Right lobe of liver (tissue), 6 donors: Measurements from ENCODE around the gene EPHB1. TPM values are rescaled to one million over a fixed set of nuclear protein-coding genes. Genes with fewer than 3 reads are reported as not detected.

Source experiments
- ATAC-seq, 4 donors: fragments of 200-7000 bp; cut with Tn5 transposase; one replicate each; pipeline ENCODE4 v1.9.1; 2020; ENCODE audit warnings: mild to moderate bottlenecking in 4 of 4, moderate library complexity in 4 of 4
- DNase-seq, 3 donors: peaks; one replicate each; pipeline ENCODE4 v3.0.0-alpha.2; 2020
- H3K27ac ChIP-seq, 3 donors: fragments of 200-600 bp; one replicate each; pipeline ENCODE4 v1.8.0; 2022
- H3K27me3 ChIP-seq, 2 donors: fragments of 200-600 bp; one replicate each; pipeline ENCODE4 v1.8.0; 2022
- H3K36me3 ChIP-seq, 4 donors: fragments of 200-600 bp; sonication (generic) in 1 of 4; one replicate each; pipeline versions ENCODE4 v1.5.1 to v1.8.0; 2017 to 2022; ENCODE audit warnings: control low read depth in 1 of 4
- H3K4me1 ChIP-seq, 4 donors: fragments of 200-600 bp; sonication (generic) in 1 of 4; one replicate each; pipeline versions ENCODE4 v1.5.1 to v1.8.0; 2017 to 2022; ENCODE audit warnings: control low read depth in 1 of 4
- H3K4me3 ChIP-seq, 3 donors: fragments of 200-600 bp; one replicate each; pipeline ENCODE4 v1.8.0; 2022
- H3K9me3 ChIP-seq, 4 donors: fragments of 200-600 bp; sonication (generic) in 1 of 4; one replicate each; pipeline versions ENCODE4 v1.5.1 to v1.8.0; 2017 to 2022; ENCODE audit warnings: control low read depth in 1 of 4
- POLR2A ChIP-seq: fragments of 450-650 bp; IDR thresholded peaks from one replicate; pipeline ENCODE4 v1.6.1; 2017; ENCODE audit warnings: antibody characterized with exemption, mild to moderate bottlenecking
- WGBS: methylation state at CpG from one replicate; pipeline ENCODE4 v1.1.6; 2018; ENCODE audit warnings: low coverage, low lambda C conversion rate; ENCODE audit not compliant: insufficient coverage; ENCODE audit errors: missing lambda C conversion rate; 5-methylcytosine and 5-hydroxymethylcytosine counted together
- intact Hi-C, 2 donors: fragments of 100-400 bp; cut with DNase I; formaldehyde crosslinking; loops; one replicate each; pipeline versions ENCODE4 v1.11.2 to v1.14.1; 2022
- total RNA-seq, 6 experiments: library from RNA; depleted of rRNA in 2 of 6; stranded (reverse); fragments of >200 nt in 2 of 6; fragmentation: NEBNext Ultra II Directional in 3 of 6; extraction: Animal tissue kit (Norgen Biotek cat#: 25700) in 3 of 6; gene quantifications; one replicate each; pipeline versions ENCODE4 v1.1.0 to v1.2.4, GENCODE V29; 2016 to 2023
- TF ChIP-seq, protein P1 (sequence below), 4 donors: fragments of 200-600 bp in 3 of 4; fragments of 450-650 bp in 1 of 4; IDR thresholded peaks; one replicate each; pipeline versions ENCODE4 v1.5.1 to v1.8.0; 2016 to 2022; ENCODE audit warnings: antibody characterized with exemption in 4 of 4, mild to moderate bottlenecking in 2 of 4
- donor health status: DM: no; HTN: yes; CAD: no.
- donor health status: DM: no; HTN: no; CAD: no.
- donor health status: DM: no; HTN: no; CAD: no.
- donor health status: DM: no; HTN: yes; CAD: no.
- donor health status: DM: no; HTN: yes; CAD: no.

Gene EPHB1
- total RNA-seq, 6 experiments from 2014 or later = 0.63 to 10.9 (median 1.8) TPM

DNA sequence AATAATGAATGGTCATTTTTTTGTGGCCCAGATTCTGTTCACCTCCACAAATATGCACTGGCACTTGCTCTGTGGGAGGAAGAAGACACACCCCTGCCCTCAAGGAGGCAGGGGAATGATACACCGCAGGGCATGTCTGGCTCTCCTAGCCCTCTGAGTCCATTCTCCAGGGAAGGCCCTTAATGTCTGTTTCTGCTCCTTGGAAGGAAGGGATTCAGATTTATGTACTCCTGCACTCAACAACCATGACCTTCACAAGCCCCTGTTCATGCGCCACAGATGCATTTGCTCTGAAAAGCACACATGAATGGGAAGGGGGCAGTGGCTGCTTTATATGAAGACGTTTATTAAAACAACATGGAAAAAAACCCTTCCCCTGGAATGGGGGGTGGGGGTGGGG lies 333.8 kb downstream of the EPHB1 start:
- no peaks in the 10 kb centered on the region for H3K9me3 ChIP-seq
- TF ChIP-seq, protein P1, sequence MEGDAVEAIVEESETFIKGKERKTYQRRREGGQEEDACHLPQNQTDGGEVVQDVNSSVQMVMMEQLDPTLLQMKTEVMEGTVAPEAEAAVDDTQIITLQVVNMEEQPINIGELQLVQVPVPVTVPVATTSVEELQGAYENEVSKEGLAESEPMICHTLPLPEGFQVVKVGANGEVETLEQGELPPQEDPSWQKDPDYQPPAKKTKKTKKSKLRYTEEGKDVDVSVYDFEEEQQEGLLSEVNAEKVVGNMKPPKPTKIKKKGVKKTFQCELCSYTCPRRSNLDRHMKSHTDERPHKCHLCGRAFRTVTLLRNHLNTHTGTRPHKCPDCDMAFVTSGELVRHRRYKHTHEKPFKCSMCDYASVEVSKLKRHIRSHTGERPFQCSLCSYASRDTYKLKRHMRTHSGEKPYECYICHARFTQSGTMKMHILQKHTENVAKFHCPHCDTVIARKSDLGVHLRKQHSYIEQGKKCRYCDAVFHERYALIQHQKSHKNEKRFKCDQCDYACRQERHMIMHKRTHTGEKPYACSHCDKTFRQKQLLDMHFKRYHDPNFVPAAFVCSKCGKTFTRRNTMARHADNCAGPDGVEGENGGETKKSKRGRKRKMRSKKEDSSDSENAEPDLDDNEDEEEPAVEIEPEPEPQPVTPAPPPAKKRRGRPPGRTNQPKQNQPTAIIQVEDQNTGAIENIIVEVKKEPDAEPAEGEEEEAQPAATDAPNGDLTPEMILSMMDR (IDR thresholded peaks at IDR 0.05) = no peak
- TF ChIP-seq POLR2A = no peak
- ATAC-seq (no peak), DNase-seq (no peak)
- intact Hi-C loops = no loop called here
- H3K36me3 ChIP-seq = no peaks in the 10 kb centered on the region
- 75% methylated on average over 2 of the region's 3 CpGs for WGBS
- no peak overlapping the region for H3K4me3 ChIP-seq
- no peak overlapping the region for H3K27ac ChIP-seq
- H3K27me3 ChIP-seq = no peaks in the 10 kb centered on the region
- H3K4me1 ChIP-seq = no peaks in the 10 kb centered on the region

DNA sequence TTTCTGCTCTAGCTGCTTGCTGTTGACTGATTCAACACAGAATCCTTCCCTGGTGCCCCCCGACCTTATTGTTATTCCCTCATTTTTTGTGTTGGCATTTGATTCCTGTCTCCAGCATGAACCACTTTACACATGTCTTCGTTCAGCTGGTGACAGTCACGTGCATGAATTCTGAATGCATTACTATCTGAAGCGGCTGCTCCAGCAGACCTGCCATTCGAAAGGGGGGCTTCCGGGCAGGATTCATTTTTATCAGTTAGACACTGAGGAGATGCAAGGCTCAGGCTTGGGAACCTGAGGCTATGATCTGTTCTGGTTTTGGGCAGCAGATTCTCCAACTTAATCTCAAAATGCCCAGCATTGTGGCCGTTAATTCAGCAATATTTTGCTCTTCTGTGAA lies 336.2 kb downstream of the EPHB1 start:
- Histone ChIP-seq H3K27me3 (no peaks in the 10 kb centered on the region), H3K4me1 (no peaks in the 10 kb centered on the region), H3K4me3 (no peak overlapping the region), H3K27ac (no peak overlapping the region), H3K9me3 (no peaks in the 10 kb centered on the region), H3K36me3 (no peaks in the 10 kb centered on the region)
- WGBS = 51% methylated on average over 7 of the region's 7 CpGs
- DNase-seq (no peak), ATAC-seq (no peak)
- intact Hi-C loops = no loop called here
- TF ChIP-seq, protein P1 (IDR thresholded peaks at IDR 0.05) = no peak
- TF ChIP-seq POLR2A = no peak

DNA sequence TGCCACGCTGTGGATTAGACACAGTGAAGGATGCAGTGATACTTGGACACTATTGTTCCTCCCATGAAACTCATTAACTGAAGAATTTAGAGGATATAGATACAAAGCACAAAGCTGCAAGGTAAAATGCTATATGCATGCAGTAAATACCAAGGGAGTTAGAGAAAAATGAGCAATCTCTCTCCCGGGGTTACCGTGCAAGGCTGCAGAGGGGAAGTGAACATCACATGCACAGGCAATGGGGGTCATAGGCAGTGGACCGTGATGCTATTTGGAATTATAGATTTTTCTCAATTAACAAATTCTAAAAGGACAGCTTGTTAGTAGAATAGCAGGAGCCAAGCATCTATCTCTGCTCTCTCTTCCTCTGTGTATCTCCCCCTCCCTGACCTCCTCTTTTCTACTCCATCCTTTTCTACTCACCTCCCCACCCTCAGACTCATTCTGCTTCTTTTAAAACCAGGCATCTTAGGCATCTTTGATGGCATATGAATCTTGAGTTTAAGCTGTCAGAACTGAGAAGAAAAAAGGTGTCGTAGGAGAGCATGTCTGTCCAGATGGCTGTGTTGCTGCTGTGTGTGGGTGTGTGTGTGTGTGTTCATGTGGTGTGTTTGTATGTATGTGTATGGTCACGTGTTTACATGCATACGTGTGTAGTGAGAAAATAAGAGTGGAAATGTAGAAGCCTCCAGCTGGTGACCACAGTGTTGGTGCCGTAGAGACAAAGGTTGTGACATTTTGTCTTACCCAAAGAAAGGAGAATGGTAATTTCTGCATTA lies 339.0 kb downstream of the EPHB1 start:
- ATAC-seq (no peak), DNase-seq (no peak)
- intact Hi-C loops = no loop called here
- Histone ChIP-seq H3K4me1 (no peaks in the 10 kb centered on the region), H3K27ac (no peak overlapping the region), H3K36me3 (no peaks in the 10 kb centered on the region), H3K4me3 (no peak overlapping the region), H3K27me3 (no peaks in the 10 kb centered on the region), H3K9me3 (no peaks in the 10 kb centered on the region)
- no peak for TF ChIP-seq POLR2A
- TF ChIP-seq, protein P1 (IDR thresholded peaks at IDR 0.05) = no peak
- 76% methylated on average over 8 of the region's 8 CpGs for WGBS

DNA sequence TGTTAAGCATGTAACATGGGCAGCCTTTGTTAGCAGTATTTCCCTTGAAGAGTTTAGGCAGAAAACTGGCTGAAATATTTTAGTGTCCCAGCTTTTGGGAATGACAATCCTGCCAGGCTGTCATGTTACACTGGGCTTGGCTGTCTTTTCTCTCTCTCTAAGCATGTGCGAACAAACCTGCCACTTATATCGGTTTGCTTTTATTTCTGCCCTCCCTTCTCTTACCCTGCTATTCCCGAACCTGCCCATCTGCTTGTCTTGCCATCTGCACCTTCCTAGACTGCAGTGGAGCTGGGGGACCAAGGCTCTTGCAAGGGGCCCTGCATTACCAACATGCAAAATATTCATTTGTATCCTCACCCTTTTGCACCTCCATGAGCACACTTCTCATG lies 339.6 kb downstream of the EPHB1 start:
- no peaks in the 10 kb centered on the region for H3K27me3 ChIP-seq
- H3K27ac ChIP-seq = no peak overlapping the region
- ATAC-seq = no peak
- no peak for DNase-seq
- H3K36me3 ChIP-seq = no peaks in the 10 kb centered on the region
- no peak overlapping the region for H3K4me3 ChIP-seq
- intact Hi-C loops = no loop called here
- no peaks in the 10 kb centered on the region for H3K4me1 ChIP-seq
- no peaks in the 10 kb centered on the region for H3K9me3 ChIP-seq
- WGBS = 64% methylated on average over 2 of the region's 3 CpGs
- TF ChIP-seq POLR2A = no peak
- TF ChIP-seq, protein P1 (IDR thresholded peaks at IDR 0.05) = no peak
